HepG2 (cell line): ENCODE measurements around the gene TCTA. TPM values are rescaled to one million over a fixed set of nuclear protein-coding genes. Genes with fewer than 3 reads are reported as not detected.
A peak's percentile ranks its signal among the peaks of the same experiment; 100 is the strongest.

Source experiments
- FOXK2 ChIP-seq: fragments of 450-650 bp; IDR thresholded peaks from 2 replicates; pipeline ENCODE4 v1.6.1; 2016
- JUN ChIP-seq: sonication (generic); formaldehyde crosslinking; IDR thresholded peaks from 2 replicates; pipeline ENCODE4 v1.4.0; 2020; ENCODE audit warnings: mild to moderate bottlenecking, missing genetic modification reagents
- MEIS1 ChIP-seq: sonication (generic); formaldehyde crosslinking; IDR thresholded peaks from 2 replicates; pipeline ENCODE4 v1.9.0; 2021; ENCODE audit warnings: mild to moderate bottlenecking, missing genetic modification reagents, moderate library complexity, borderline replicate concordance
- MXI1 ChIP-seq: IDR thresholded peaks from 3 replicates; pipeline ENCODE4 v1.6.1; 2012; ENCODE audit warnings: low read depth, low read length, inconsistent platforms, borderline replicate concordance
- NFKBIZ ChIP-seq: IDR thresholded peaks from 2 replicates; pipeline ENCODE4 v1.6.1; 2018; ENCODE audit warnings: missing genetic modification reagents, missing compliant biosample characterization
- SRSF9 ChIP-seq: fragments of 200-400 bp; formaldehyde crosslinking; IDR thresholded peaks from 2 replicates; pipeline ENCODE4 v1.6.1; 2018; ENCODE audit warnings: borderline replicate concordance, mild to moderate bottlenecking, low read depth, low read length; ENCODE audit not compliant: insufficient read depth, poor library complexity, severe bottlenecking
- polyA plus RNA-seq, 8 experiments: library from polyadenylated mRNA; depleted of rRNA in 3 of 8; stranded (reverse) in 7 of 8; unstranded in 1 of 8; fragments of >200 nt; fragmentation: Illumina TruSeq in 4 of 8; extraction: Trizol in 4 of 8; gene quantifications; 2 replicates each; pipeline versions ENCODE4 v1.2.1 to v1.2.3, GENCODE V29; 2011 to 2016; ENCODE audit warnings: low read depth in 4 of 8, missing spikeins in 1 of 8, mixed read lengths in 1 of 8; ENCODE audit not compliant: insufficient read depth in 1 of 8
- total RNA-seq, 5 experiments: library from RNA; depleted of rRNA; stranded (reverse); fragments of >200 nt; fragmentation: Illumina TruSeq; extraction: Trizol; gene quantifications; 2 replicates each; pipeline ENCODE4 v1.2.3, GENCODE V29; 2016; ENCODE audit warnings: low read depth in 1 of 5
- TF ChIP-seq, protein P1 (sequence below): sonication (generic); formaldehyde crosslinking; IDR thresholded peaks from 2 replicates; pipeline ENCODE4 v1.4.0; 2020; ENCODE audit warnings: missing genetic modification reagents, borderline replicate concordance
- TF ChIP-seq, protein P2 (sequence below), 2 experiments: sonication (generic) in 1 of 2; formaldehyde crosslinking in 1 of 2; IDR thresholded peaks; 2 replicates each; pipeline versions ENCODE4 v1.4.0 to v1.6.1; 2016 to 2020; ENCODE audit warnings: borderline replicate concordance in 1 of 2, low read depth in 1 of 2, mild to moderate bottlenecking in 1 of 2, missing genetic modification reagents in 1 of 2
- TF ChIP-seq, protein P3 (sequence below): IDR thresholded peaks from 2 replicates; pipeline ENCODE4 v1.6.1; 2018; ENCODE audit warnings: missing genetic modification reagents, mild to moderate bottlenecking, missing compliant biosample characterization
- TF ChIP-seq, protein P4 (sequence below): sonication (generic); formaldehyde crosslinking; IDR thresholded peaks from 2 replicates; pipeline ENCODE4 v1.4.0; 2020; ENCODE audit warnings: missing genetic modification reagents
- TF ChIP-seq, protein P5 (sequence below): sonication (generic); formaldehyde crosslinking; IDR thresholded peaks from 2 replicates; pipeline ENCODE4 v1.5.1; 2020; ENCODE audit warnings: mild to moderate bottlenecking, missing genetic modification reagents, moderate library complexity

The TCTA gene
- total and polyA plus RNA-seq, 2 of the 13 experiments (the other 11 are each of a cell fraction or from before 2014, with no cell fraction given): 8.3 to 13.2 TPM

DNA sequence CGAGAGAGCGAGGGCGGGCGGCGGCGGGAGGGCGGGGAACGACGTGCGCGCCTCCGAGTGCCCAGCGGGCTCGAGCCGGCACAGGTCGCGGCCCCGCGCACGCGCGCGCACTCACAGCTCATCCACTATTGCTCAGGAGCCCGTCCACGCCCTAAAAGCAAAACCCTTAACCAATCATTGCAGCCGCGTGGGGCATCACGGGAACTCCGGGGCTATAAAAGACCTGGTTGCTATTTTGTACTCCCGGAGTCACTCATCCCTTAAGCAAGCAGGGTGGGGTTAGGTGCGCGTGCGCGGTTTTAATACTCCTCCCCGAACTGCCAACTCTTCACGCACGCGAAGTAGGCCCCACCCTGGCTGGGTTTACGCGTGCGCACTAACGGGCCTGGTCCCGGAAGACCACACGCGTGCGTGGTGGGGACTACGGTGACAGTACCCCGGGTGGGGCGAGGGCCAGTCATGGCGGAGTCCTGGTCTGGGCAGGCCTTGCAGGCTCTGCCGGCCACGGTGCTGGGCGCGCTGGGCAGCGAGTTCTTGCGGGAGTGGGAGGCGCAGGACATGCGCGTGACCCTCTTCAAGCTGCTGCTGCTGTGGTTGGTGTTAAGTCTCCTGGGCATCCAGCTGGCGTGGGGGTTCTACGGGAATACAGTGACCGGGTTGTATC lies at the start of gene TCTA, which contains the start of gene RHOA (continued):
- TF ChIP-seq, protein P1, sequence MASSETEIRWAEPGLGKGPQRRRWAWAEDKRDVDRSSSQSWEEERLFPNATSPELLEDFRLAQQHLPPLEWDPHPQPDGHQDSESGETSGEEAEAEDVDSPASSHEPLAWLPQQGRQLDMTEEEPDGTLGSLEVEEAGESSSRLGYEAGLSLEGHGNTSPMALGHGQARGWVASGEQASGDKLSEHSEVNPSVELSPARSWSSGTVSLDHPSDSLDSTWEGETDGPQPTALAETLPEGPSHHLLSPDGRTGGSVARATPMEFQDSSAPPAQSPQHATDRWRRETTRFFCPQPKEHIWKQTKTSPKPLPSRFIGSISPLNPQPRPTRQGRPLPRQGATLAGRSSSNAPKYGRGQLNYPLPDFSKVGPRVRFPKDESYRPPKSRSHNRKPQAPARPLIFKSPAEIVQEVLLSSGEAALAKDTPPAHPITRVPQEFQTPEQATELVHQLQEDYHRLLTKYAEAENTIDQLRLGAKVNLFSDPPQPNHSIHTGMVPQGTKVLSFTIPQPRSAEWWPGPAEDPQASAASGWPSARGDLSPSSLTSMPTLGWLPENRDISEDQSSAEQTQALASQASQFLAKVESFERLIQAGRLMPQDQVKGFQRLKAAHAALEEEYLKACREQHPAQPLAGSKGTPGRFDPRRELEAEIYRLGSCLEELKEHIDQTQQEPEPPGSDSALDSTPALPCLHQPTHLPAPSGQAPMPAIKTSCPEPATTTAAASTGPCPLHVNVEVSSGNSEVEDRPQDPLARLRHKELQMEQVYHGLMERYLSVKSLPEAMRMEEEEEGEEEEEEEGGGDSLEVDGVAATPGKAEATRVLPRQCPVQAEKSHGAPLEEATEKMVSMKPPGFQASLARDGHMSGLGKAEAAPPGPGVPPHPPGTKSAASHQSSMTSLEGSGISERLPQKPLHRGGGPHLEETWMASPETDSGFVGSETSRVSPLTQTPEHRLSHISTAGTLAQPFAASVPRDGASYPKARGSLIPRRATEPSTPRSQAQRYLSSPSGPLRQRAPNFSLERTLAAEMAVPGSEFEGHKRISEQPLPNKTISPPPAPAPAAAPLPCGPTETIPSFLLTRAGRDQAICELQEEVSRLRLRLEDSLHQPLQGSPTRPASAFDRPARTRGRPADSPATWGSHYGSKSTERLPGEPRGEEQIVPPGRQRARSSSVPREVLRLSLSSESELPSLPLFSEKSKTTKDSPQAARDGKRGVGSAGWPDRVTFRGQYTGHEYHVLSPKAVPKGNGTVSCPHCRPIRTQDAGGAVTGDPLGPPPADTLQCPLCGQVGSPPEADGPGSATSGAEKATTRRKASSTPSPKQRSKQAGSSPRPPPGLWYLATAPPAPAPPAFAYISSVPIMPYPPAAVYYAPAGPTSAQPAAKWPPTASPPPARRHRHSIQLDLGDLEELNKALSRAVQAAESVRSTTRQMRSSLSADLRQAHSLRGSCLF (CRISPR knock-in tag): no peak
- TF ChIP-seq MEIS1: peak; percentile 66; the same call in 1 of the 2 replicates
- TF ChIP-seq NFKBIZ: peak; percentile 62; the same call in 1 of the 2 replicates
- TF ChIP-seq MXI1: peak; percentile 88; the same call in 2 of the 3 replicates
- TF ChIP-seq JUN (CRISPR knock-in tag): 0 out of 2 replicates have a peak, but pooled peaks have one; percentile 36
- TF ChIP-seq FOXK2: no peak
- TF ChIP-seq SRSF9: no peak
- TF ChIP-seq, protein P2, sequence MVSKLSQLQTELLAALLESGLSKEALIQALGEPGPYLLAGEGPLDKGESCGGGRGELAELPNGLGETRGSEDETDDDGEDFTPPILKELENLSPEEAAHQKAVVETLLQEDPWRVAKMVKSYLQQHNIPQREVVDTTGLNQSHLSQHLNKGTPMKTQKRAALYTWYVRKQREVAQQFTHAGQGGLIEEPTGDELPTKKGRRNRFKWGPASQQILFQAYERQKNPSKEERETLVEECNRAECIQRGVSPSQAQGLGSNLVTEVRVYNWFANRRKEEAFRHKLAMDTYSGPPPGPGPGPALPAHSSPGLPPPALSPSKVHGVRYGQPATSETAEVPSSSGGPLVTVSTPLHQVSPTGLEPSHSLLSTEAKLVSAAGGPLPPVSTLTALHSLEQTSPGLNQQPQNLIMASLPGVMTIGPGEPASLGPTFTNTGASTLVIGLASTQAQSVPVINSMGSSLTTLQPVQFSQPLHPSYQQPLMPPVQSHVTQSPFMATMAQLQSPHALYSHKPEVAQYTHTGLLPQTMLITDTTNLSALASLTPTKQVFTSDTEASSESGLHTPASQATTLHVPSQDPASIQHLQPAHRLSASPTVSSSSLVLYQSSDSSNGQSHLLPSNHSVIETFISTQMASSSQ (IDR thresholded peaks at IDR 0.05; ENCODE audit: low read depth): no peak
- TF ChIP-seq, protein P2 (CRISPR knock-in tag; IDR thresholded peaks at IDR 0.05; ENCODE audit: borderline replicate concordance): peak; percentile 61; the same call in 1 of the 2 replicates
- TF ChIP-seq, protein P3, sequence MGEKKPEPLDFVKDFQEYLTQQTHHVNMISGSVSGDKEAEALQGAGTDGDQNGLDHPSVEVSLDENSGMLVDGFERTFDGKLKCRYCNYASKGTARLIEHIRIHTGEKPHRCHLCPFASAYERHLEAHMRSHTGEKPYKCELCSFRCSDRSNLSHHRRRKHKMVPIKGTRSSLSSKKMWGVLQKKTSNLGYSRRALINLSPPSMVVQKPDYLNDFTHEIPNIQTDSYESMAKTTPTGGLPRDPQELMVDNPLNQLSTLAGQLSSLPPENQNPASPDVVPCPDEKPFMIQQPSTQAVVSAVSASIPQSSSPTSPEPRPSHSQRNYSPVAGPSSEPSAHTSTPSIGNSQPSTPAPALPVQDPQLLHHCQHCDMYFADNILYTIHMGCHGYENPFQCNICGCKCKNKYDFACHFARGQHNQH: peak; percentile 82; the same call in 1 of the 2 replicates
- TF ChIP-seq, protein P4, sequence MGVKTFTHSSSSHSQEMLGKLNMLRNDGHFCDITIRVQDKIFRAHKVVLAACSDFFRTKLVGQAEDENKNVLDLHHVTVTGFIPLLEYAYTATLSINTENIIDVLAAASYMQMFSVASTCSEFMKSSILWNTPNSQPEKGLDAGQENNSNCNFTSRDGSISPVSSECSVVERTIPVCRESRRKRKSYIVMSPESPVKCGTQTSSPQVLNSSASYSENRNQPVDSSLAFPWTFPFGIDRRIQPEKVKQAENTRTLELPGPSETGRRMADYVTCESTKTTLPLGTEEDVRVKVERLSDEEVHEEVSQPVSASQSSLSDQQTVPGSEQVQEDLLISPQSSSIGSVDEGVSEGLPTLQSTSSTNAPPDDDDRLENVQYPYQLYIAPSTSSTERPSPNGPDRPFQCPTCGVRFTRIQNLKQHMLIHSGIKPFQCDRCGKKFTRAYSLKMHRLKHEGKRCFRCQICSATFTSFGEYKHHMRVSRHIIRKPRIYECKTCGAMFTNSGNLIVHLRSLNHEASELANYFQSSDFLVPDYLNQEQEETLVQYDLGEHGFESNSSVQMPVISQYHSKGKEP (CRISPR knock-in tag): no peak
- TF ChIP-seq, protein P5, sequence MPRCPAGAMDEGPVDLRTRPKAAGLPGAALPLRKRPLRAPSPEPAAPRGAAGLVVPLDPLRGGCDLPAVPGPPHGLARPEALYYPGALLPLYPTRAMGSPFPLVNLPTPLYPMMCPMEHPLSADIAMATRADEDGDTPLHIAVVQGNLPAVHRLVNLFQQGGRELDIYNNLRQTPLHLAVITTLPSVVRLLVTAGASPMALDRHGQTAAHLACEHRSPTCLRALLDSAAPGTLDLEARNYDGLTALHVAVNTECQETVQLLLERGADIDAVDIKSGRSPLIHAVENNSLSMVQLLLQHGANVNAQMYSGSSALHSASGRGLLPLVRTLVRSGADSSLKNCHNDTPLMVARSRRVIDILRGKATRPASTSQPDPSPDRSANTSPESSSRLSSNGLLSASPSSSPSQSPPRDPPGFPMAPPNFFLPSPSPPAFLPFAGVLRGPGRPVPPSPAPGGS (CRISPR knock-in tag): no peak
